Peyer's patch (tissue), 4 donors: ENCODE measurements around the gene ABCB8.
A peak's percentile ranks its signal among the peaks of the same experiment; 100 is the strongest.

Source experiments
- POLR2A ChIP-seq, 2 donors: fragments of 450-650 bp; IDR thresholded peaks; one replicate each; pipeline ENCODE4 v1.5.1; 2017; ENCODE audit warnings: antibody characterized with exemption in 2 of 2, mild to moderate bottlenecking in 2 of 2, moderate library complexity in 2 of 2
- TF ChIP-seq, protein P1 (sequence below), 6 experiments: fragments of 450-650 bp in 4 of 6; fragments of 200-600 bp in 2 of 6; sonication (generic) in 1 of 6; IDR thresholded peaks; one replicate each; pipeline ENCODE4 v1.5.1; 2017 to 2019; ENCODE audit warnings: antibody characterized with exemption in 6 of 6, mild to moderate bottlenecking in 3 of 6, moderate library complexity in 1 of 6

DNA sequence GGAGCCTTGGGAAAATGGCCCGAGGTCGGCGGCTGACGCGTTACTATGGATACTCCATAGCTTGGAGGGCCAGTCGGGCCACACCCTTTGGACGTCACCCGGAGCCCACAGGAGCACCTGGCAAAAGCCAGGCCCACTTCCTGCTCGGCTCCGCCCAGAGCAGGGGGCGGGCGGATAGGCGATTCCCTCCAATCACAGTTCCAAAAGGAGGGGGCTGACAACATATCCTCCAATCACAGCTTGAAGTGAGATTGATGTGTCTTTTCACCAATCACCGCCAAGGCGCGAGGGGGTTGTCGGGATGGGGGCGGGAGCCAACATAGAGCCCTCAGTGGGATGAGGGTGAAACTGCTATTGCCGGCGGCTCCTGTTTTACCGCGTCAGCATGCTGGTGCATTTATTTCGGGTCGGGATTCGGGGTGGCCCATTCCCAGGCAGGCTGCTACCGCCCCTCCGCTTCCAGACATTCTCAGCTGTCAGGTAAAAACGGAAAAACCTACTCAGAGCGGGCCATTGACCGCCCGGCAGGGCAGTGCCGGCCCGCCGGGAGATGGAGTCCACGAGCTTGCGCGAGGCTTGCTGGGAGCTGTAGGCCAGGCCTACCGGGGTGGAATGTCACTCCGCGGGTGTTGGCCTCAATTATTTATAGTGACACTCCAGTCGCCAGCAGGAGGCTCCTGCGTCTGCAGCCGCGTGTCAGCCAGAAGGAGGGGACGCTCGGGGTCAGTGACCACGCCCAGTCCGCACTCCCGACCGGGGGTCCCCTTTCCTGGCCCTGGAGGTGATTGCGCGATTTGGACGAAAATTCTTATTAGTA is at the start of gene ABCB8:
- TF ChIP-seq, protein P1, sequence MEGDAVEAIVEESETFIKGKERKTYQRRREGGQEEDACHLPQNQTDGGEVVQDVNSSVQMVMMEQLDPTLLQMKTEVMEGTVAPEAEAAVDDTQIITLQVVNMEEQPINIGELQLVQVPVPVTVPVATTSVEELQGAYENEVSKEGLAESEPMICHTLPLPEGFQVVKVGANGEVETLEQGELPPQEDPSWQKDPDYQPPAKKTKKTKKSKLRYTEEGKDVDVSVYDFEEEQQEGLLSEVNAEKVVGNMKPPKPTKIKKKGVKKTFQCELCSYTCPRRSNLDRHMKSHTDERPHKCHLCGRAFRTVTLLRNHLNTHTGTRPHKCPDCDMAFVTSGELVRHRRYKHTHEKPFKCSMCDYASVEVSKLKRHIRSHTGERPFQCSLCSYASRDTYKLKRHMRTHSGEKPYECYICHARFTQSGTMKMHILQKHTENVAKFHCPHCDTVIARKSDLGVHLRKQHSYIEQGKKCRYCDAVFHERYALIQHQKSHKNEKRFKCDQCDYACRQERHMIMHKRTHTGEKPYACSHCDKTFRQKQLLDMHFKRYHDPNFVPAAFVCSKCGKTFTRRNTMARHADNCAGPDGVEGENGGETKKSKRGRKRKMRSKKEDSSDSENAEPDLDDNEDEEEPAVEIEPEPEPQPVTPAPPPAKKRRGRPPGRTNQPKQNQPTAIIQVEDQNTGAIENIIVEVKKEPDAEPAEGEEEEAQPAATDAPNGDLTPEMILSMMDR (IDR thresholded peaks at IDR 0.05) = peak in 5 of 6 experiments; percentile 36 to 76 (median 66)
- TF ChIP-seq POLR2A (IDR thresholded peaks at IDR 0.05) = peak; percentile 46 to 66
